HFF-Myc (cell line): ENCODE data around the gene SLC17A4.

Source experiments
- DNase-seq: peaks from one replicate; pipeline ENCODE4 v3.0.0-alpha.2; 2011; ENCODE audit warnings: low read depth; ENCODE audit errors: extremely low read depth
- H3K4me3 ChIP-seq: replicated peaks from 2 replicates; pipeline ENCODE4 v1.5.1; 2011; ENCODE audit warnings: low read depth, mild to moderate bottlenecking, control low read depth, low read length
- CTCF ChIP-seq: IDR thresholded peaks from 2 replicates; pipeline ENCODE4 v1.5.1; 2012; ENCODE audit warnings: mild to moderate bottlenecking, low read depth, low read length, control low read depth; ENCODE audit errors: missing control alignments

Gene SLC17A4

GRCh38 chr6:25804804-25805203 is 50.3 kb downstream of the SLC17A4 start:
- no peak for TF ChIP-seq CTCF
- no peak overlapping the region for H3K4me3 ChIP-seq
- DNase-seq = no peak

GRCh38 chr6:25815194-25815593 is 60.7 kb downstream of the SLC17A4 start:
- no peak overlapping the region for H3K4me3 ChIP-seq
- no peak for TF ChIP-seq CTCF
- no peak for DNase-seq

- H3K4me3 ChIP-seq = no peak overlapping the region
- no peak for TF ChIP-seq CTCF
- no peak for DNase-seq
Measured at GRCh38 chr6:25816252-25816651, 61.7 kb downstream of the SLC17A4 start.

GRCh38 chr6:25821341-25821740 is 66.8 kb downstream of the SLC17A4 start:
- TF ChIP-seq CTCF = no peak
- DNase-seq = no peak
- no peak overlapping the region for H3K4me3 ChIP-seq

GRCh38 chr6:25829375-25829774 is 74.8 kb downstream of the SLC17A4 start:
- no peak for DNase-seq
- H3K4me3 ChIP-seq = no peak overlapping the region
- TF ChIP-seq CTCF = no peak

- DNase-seq = no peak
- no peak overlapping the region for H3K4me3 ChIP-seq
- no peak for TF ChIP-seq CTCF
Measured at GRCh38 chr6:25830458-25830857, 75.9 kb downstream of the SLC17A4 start.
